ENCODE measurements around the gene COX6A1. TPM values are rescaled to one million over a fixed set of nuclear protein-coding genes. Genes with fewer than 3 reads are reported as not detected.

COX6A1 gene
- total RNA-seq, 2 experiments from 2014 or later = 329 to 408 TPM

Other genes starting within 250 kb of the COX6A1 start
- 100 to 1,000 TPM; 126 to 151 TPM for gene GCN1, start 243.4 kb upstream of the COX6A1 start, total RNA-seq
- 1,000 to 10,000 TPM; 1,755 to 2,356 TPM for gene RPLP0, start 237.0 kb upstream of the COX6A1 start, total RNA-seq
- 100 to 1,000 TPM in 1 of 2 experiments, 10 to 100 TPM in 1; 69.3 to 146 TPM for gene PXN, start 172.4 kb upstream of the COX6A1 start, total RNA-seq
- 1,000 to 10,000 TPM in 1 of 2 experiments, 100 to 1,000 TPM in 1; 953 to 3,569 TPM for gene RNU4-2, start 146.2 kb upstream of the COX6A1 start, total RNA-seq
- gene RNU4-1, start 144.9 kb upstream of the COX6A1 start, total RNA-seq = 1,000 to 10,000 TPM in 1 of 2 experiments, 100 to 1,000 TPM in 1; 780 to 2,122 TPM
- gene SIRT4, start 135.8 kb upstream of the COX6A1 start, total RNA-seq = 1 to 10 TPM; 2.4 to 3.0 TPM
- gene PLA2G1B, start 110.3 kb upstream of the COX6A1 start, total RNA-seq = not detected
- under 1 TPM in 1 of 2 experiments, not detected in 1; 0.07 TPM for gene MSI1, start 68.9 kb upstream of the COX6A1 start, total RNA-seq
- 10 to 100 TPM; 26.8 to 38.0 TPM for gene TRIAP1, start 8.3 kb downstream of the COX6A1 start, total RNA-seq
- gene GATC, start 8.3 kb downstream of the COX6A1 start, total RNA-seq = 10 to 100 TPM; 25.3 to 32.7 TPM
- 100 to 1,000 TPM; 195 to 240 TPM for gene SRSF9, start 31.6 kb downstream of the COX6A1 start, total RNA-seq
- gene DYNLL1, start 58.0 kb downstream of the COX6A1 start, total RNA-seq = 100 to 1,000 TPM; 190 to 264 TPM
- gene COQ5, start 91.0 kb downstream of the COX6A1 start, total RNA-seq = 10 to 100 TPM; 26.4 to 34.0 TPM
- 100 to 1,000 TPM; 209 to 217 TPM for gene RNF10, start 96.2 kb downstream of the COX6A1 start, total RNA-seq
- gene POP5, start 143.3 kb downstream of the COX6A1 start, total RNA-seq = 10 to 100 TPM; 63.1 to 65.1 TPM
- not detected for gene CABP1, start 202.5 kb downstream of the COX6A1 start, total RNA-seq
- gene MLEC, start 249.0 kb downstream of the COX6A1 start, total RNA-seq = 10 to 100 TPM; 74.5 to 96.2 TPM